Kidney capillary endothelial cell (primary cell): ENCODE results near the gene GPR132.

Experiments used
- DNase-seq: peaks from one replicate; pipeline ENCODE4 v3.0.0-alpha.2; 2018; ENCODE audit warnings: low spot score

The GPR132 gene

GRCh38 chr14:105020815-105021655, 44.2 kb downstream of the GPR132 start, which contains the start of gene CDCA4:
CDCA4 (minus strand) TSS chr14:105021083; CDS start chr14:105011929, 9,154 bp downstream.
- peak; percentile 91 for DNase-seq

GRCh38 chr14:105019861-105020814, 45.1 kb downstream of the GPR132 start:
- no peak for DNase-seq

GRCh38 chr14:105018414-105018813, 46.8 kb downstream of the GPR132 start:
- DNase-seq = no peak

GRCh38 chr14:105015905-105016304, 49.3 kb downstream of the GPR132 start:
- DNase-seq = no peak

GRCh38 chr14:105015242-105015641, 50.0 kb downstream of the GPR132 start:
- DNase-seq = peak; percentile 19

GRCh38 chr14:105014631-105015030, 50.6 kb downstream of the GPR132 start:
- no peak for DNase-seq

GRCh38 chr14:105014032-105014431, 51.2 kb downstream of the GPR132 start:
- no peak for DNase-seq

GRCh38 chr14:105013150-105013785, 52.0 kb downstream of the GPR132 start:
- DNase-seq = no peak

GRCh38 chr14:105012171-105012985, 52.9 kb downstream of the GPR132 start:
- no peak for DNase-seq

GRCh38 chr14:105011312-105011990, 53.8 kb downstream of the GPR132 start:
- no peak for DNase-seq

GRCh38 chr14:105010891-105011291, 54.3 kb downstream of the GPR132 start:
- no peak for DNase-seq

- no peak for DNase-seq
Observed at GRCh38 chr14:105010106-105010505, 55.1 kb downstream of the GPR132 start.

GRCh38 chr14:105007593-105008264, 57.5 kb downstream of the GPR132 start:
- DNase-seq = no peak

- no peak for DNase-seq
Observed at GRCh38 chr14:105006831-105007592, 58.2 kb downstream of the GPR132 start.

- no peak for DNase-seq
Observed at GRCh38 chr14:105005929-105006830, 59.0 kb downstream of the GPR132 start.

GRCh38 chr14:105005329-105005928, 59.8 kb downstream of the GPR132 start:
- no peak for DNase-seq
